Activated naive CD4-positive, alpha-beta T cell treated with anti-CD3 and anti-CD28 coated beads, Interleukin-2, amount 10 ng/mL, durations not matched to agents 7 days and 5 days (primary cell): ENCODE measurements around the gene CFAP46.

Experiments used
- CTCF ChIA-PET: fragments of 350-600 bp; sonication (Branson Sonifier 250); formaldehyde crosslinking; loops from one replicate; lab custom pipeline; 2021; ENCODE audit warnings: antibody characterized with exemption; lab: Charles Lee
- DNase-seq: peaks from one replicate; pipeline ENCODE4 v3.0.0-alpha.2; 2020
- H3K27ac Mint-ChIP-seq: one replicate; pipeline ENCODE4 v1.8.0; 2021; ENCODE audit warnings: mild to moderate bottlenecking, moderate library complexity, mixed read lengths
- H3K27me3 Mint-ChIP-seq: one replicate; pipeline ENCODE4 v1.8.0; 2021; ENCODE audit warnings: mild to moderate bottlenecking, mixed read lengths
- H3K36me3 Mint-ChIP-seq: one replicate; pipeline ENCODE4 v1.8.0; 2021; ENCODE audit warnings: mixed read lengths
- H3K4me1 Mint-ChIP-seq: one replicate; pipeline ENCODE4 v1.8.0; 2021; ENCODE audit warnings: mixed read lengths
- H3K4me3 Mint-ChIP-seq: one replicate; pipeline ENCODE4 v1.8.0; 2021; ENCODE audit warnings: mild to moderate bottlenecking, moderate library complexity, mixed read lengths
- H3K9me3 Mint-ChIP-seq: one replicate; pipeline ENCODE4 v1.8.0; 2021; ENCODE audit warnings: mixed read lengths

Gene CFAP46

GRCh38 chr10:132872658-132873057, 69.7 kb downstream of the CFAP46 start:
- CTCF ChIA-PET: no interaction called here
- Mint-ChIP-seq H3K4me3 (no peak overlapping the region), H3K27me3 (peaks cover 15% of the 10 kb centered on the region), H3K27ac (no peak overlapping the region), H3K9me3 (no peaks in the 10 kb centered on the region), H3K4me1 (peaks cover 4% of the 10 kb centered on the region), H3K36me3 (no peaks in the 10 kb centered on the region)
- DNase-seq: no peak

- DNase-seq: no peak
- CTCF ChIA-PET: no interaction called here
- Mint-ChIP-seq H3K4me3 (no peak overlapping the region), H3K27ac (no peak overlapping the region), H3K9me3 (no peaks in the 10 kb centered on the region), H3K36me3 (no peaks in the 10 kb centered on the region), H3K27me3 (peaks cover 15% of the 10 kb centered on the region), H3K4me1 (peaks cover 4% of the 10 kb centered on the region)
Observed at GRCh38 chr10:132870426-132870825, 71.9 kb downstream of the CFAP46 start.

- Mint-ChIP-seq H3K4me3 (no peak overlapping the region), H3K27me3 (peaks cover 15% of the 10 kb centered on the region), H3K27ac (no peak overlapping the region), H3K36me3 (no peaks in the 10 kb centered on the region), H3K9me3 (no peaks in the 10 kb centered on the region), H3K4me1 (peaks cover 8% of the 10 kb centered on the region)
- CTCF ChIA-PET: no interaction called here
- no peak for DNase-seq
Observed at GRCh38 chr10:132869621-132870020, 72.7 kb downstream of the CFAP46 start.

GRCh38 chr10:132868995-132869394, 73.4 kb downstream of the CFAP46 start:
- peak; percentile 5 for DNase-seq
- Mint-ChIP-seq H3K4me3 (no peak overlapping the region), H3K27me3 (peaks cover 15% of the 10 kb centered on the region), H3K4me1 (peaks cover 10% of the 10 kb centered on the region), H3K9me3 (no peaks in the 10 kb centered on the region), H3K36me3 (no peaks in the 10 kb centered on the region), H3K27ac (no peak overlapping the region)
- CTCF ChIA-PET: no interaction called here

- peaks cover 14% of the 10 kb centered on the region for H3K4me1 Mint-ChIP-seq
- no peak overlapping the region for H3K4me3 Mint-ChIP-seq
- DNase-seq: peak; percentile 5
- no peaks in the 10 kb centered on the region for H3K9me3 Mint-ChIP-seq
- CTCF ChIA-PET: no interaction called here
- peaks cover 13% of the 10 kb centered on the region for H3K27me3 Mint-ChIP-seq
- no peak overlapping the region for H3K27ac Mint-ChIP-seq
- H3K36me3 Mint-ChIP-seq: no peaks in the 10 kb centered on the region
Observed at GRCh38 chr10:132867801-132868644, 74.3 kb downstream of the CFAP46 start.

- peaks cover 18% of the 10 kb centered on the region for H3K4me1 Mint-ChIP-seq
- no peaks in the 10 kb centered on the region for H3K36me3 Mint-ChIP-seq
- peak; percentile 15 for DNase-seq
- H3K27me3 Mint-ChIP-seq: peaks cover 13% of the 10 kb centered on the region
- no peaks in the 10 kb centered on the region for H3K9me3 Mint-ChIP-seq
- CTCF ChIA-PET: no interaction called here
- no peak overlapping the region for H3K4me3 Mint-ChIP-seq
- no peak overlapping the region for H3K27ac Mint-ChIP-seq
Observed at GRCh38 chr10:132866601-132867381, 75.6 kb downstream of the CFAP46 start.

GRCh38 chr10:132865851-132866600, 76.3 kb downstream of the CFAP46 start:
- no peak overlapping the region for H3K4me3 Mint-ChIP-seq
- peaks cover 18% of the 10 kb centered on the region for H3K4me1 Mint-ChIP-seq
- H3K27me3 Mint-ChIP-seq: peaks cover 9% of the 10 kb centered on the region
- no peak overlapping the region for H3K27ac Mint-ChIP-seq
- DNase-seq: peak; percentile 17
- CTCF ChIA-PET: no interaction called here
- no peaks in the 10 kb centered on the region for H3K36me3 Mint-ChIP-seq
- no peaks in the 10 kb centered on the region for H3K9me3 Mint-ChIP-seq

GRCh38 chr10:132865171-132865631, 77.2 kb downstream of the CFAP46 start:
- Mint-ChIP-seq H3K9me3 (no peaks in the 10 kb centered on the region), H3K27ac (no peak overlapping the region), H3K4me3 (no peak overlapping the region), H3K27me3 (peaks cover 3% of the 10 kb centered on the region), H3K36me3 (no peaks in the 10 kb centered on the region), H3K4me1 (peaks cover 20% of the 10 kb centered on the region)
- DNase-seq: peak; percentile 18
- CTCF ChIA-PET: no interaction called here

- Mint-ChIP-seq H3K36me3 (no peaks in the 10 kb centered on the region), H3K27ac (peak overlapping the region; percentile 77), H3K27me3 (peaks cover 3% of the 10 kb centered on the region), H3K4me3 (no peak overlapping the region), H3K4me1 (peaks cover 20% of the 10 kb centered on the region), H3K9me3 (no peaks in the 10 kb centered on the region)
- CTCF ChIA-PET: interaction anchor here (0.5 kb wide), 1 partner anchor 14 kb away, joined by 3 read pairs; no protein-coding TSS in a partner anchor
- DNase-seq: peak; percentile 35
Observed at GRCh38 chr10:132862485-132863420, 79.6 kb downstream of the CFAP46 start.

- H3K4me3 Mint-ChIP-seq: no peak overlapping the region
- no peak overlapping the region for H3K27ac Mint-ChIP-seq
- no peak for DNase-seq
- CTCF ChIA-PET: no interaction called here
- peaks cover 20% of the 10 kb centered on the region for H3K4me1 Mint-ChIP-seq
- peaks cover 7% of the 10 kb centered on the region for H3K27me3 Mint-ChIP-seq
- H3K9me3 Mint-ChIP-seq: no peaks in the 10 kb centered on the region
- no peaks in the 10 kb centered on the region for H3K36me3 Mint-ChIP-seq
Observed at GRCh38 chr10:132861884-132862461, 80.4 kb downstream of the CFAP46 start.

- Mint-ChIP-seq H3K27me3 (peaks cover 10% of the 10 kb centered on the region), H3K36me3 (no peaks in the 10 kb centered on the region), H3K27ac (no peak overlapping the region), H3K9me3 (no peaks in the 10 kb centered on the region), H3K4me1 (peaks cover 20% of the 10 kb centered on the region), H3K4me3 (no peak overlapping the region)
- CTCF ChIA-PET: no interaction called here
- DNase-seq: no peak
Observed at GRCh38 chr10:132861116-132861691, 81.2 kb downstream of the CFAP46 start.

- Mint-ChIP-seq H3K4me1 (peaks cover 20% of the 10 kb centered on the region), H3K9me3 (no peaks in the 10 kb centered on the region), H3K27ac (no peak overlapping the region), H3K36me3 (no peaks in the 10 kb centered on the region), H3K4me3 (no peak overlapping the region), H3K27me3 (peaks cover 14% of the 10 kb centered on the region)
- DNase-seq: no peak
- CTCF ChIA-PET: no interaction called here
Observed at GRCh38 chr10:132860532-132860931, 81.8 kb downstream of the CFAP46 start.
